Central memory CD4-positive, alpha-beta T cell (primary cell): ENCODE measurements around the gene CNTN4.
"Not testable (repeated sequence)": the region's sequence is repeated elsewhere in the genome, so short reads cannot be mapped to it uniquely, and the experiment has no call there.

Source experiments
- DNase-seq: peaks from one replicate; pipeline ENCODE4 v3.0.0; 2022

The CNTN4 gene

DNA sequence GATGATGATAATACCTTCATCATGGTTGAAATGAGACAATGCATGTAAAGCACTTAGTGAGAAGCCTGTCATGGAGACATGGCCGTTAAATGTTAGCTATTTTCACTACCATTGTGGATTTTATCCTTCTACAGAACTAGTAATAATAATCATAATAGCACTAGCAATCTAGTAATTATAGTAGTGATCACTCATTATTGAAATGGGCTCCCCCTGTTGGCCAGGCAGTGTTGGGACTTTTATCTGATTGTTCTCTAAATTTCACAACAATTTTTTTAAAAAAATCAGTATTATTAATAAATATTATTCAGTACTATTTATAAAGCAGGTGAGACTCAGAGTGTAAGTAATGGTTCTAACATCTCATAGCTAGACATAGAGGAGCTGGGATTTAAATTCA, 615.3 kb downstream of the CNTN4 start:
- DNase-seq, result no peak

DNA sequence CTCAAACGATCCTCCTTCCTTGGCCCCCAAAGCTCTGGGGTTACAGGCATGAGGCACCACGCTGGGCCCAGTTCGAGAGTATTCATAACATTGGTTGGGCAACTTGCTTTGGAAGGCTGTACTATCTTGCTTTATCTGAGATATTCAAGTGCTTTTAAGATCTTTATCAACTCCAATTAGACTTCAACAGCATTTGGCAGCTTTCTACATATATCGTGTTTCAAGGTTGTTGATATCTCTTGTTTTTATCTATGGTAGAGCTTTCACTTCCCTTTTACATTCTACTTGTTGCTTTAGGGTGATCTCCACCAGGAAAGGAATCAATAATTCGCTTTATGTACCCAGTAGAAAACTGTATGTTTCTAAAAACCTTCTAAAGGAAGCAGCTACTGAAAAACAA, 616.2 kb downstream of the CNTN4 start:
- DNase-seq, result no peak

DNA sequence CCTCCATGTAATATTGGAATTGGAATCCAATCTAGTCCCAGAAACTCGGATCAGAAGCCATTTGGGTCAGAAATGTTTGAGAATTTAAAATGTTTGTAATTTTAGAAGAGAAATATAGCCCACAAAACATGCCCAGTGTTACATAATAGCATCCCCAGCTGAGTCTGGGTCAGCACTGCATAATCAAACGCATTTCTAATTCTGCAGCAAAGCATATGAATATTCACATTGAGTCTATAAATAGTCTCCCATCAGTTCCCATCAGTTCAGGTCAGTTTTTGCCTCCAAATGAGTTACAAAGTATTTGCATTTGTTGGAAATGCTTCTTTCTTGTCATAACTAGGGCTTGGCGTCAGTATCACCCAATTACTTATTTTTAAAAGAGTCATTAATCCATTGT, 628.4 kb downstream of the CNTN4 start:
- DNase-seq, result no peak

DNA sequence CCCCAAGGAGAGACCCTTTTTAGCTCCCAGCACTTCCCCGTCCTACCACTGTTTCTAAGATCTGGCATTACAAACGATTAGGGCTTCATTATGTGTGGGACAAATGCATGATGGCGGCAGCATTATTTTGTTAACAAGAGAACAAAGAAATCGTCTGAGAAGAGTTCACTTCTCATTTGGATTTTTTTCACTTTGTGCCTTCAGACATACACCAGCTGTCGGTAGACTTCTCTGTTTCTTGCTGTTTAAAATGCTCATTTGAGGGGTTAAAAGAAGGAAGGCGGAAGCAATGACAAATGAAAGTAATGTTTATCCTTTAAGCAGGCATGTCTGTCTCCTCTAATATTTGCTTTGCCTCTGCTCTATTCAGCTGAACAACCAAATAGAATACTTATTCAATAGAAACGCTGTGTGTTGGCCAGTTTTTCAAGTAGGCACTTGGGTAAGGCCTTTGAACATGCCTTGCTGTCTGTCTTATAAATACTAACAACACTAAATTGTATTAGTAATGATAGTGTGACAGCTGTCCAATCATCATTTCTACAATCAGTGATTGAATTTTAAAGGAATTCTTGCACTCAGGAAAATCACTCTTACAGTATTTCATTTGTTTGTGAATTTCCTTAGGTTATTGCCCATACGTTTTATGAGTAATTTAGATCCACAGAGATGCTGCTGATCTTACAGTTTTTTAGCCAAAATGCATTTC, 629.1 kb downstream of the CNTN4 start:
- no peak for DNase-seq

DNA sequence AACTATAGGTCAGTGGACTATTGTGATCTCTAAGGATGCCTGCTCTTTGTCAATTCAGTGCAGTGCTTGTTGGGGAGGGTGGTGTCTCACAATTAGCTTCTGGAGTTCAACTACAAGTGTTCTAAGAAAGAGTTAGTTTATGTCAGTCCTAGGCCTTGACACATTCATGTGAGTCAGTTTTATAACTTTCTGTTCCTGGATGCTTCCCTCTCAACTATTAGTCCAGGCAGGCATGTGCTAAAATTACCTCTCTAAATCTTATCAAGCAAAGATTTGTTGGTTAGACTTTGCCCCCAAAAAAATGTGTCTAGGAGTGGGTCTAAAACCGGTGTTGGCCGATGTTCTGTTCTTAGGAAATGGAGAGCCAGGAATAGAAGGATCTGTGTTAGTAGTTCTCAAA, 633.2 kb downstream of the CNTN4 start:
- no peak for DNase-seq

DNA sequence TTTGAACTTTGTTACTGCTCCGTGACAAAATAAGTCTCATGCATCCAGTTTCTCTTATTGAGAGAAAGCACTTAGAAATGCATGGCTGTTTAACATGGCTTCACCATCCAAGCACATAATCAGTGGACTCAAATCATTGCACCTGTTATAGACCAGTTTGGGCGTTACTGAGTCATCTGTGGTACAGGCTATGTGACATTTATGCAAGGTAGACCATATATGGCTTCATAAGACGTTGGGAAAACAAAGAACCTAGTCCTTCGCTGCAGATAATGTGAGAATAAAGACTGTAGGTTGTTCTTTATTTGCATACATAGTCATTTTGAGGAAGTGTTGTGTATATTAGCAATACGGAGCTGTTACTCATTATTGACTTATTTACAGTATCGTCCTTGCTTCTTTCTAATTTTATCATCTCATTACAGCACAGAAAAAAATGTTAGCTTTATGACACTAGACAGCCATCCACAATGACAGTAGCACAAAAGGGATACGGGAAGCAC, 636.8 kb downstream of the CNTN4 start:
- no peak for DNase-seq

DNA sequence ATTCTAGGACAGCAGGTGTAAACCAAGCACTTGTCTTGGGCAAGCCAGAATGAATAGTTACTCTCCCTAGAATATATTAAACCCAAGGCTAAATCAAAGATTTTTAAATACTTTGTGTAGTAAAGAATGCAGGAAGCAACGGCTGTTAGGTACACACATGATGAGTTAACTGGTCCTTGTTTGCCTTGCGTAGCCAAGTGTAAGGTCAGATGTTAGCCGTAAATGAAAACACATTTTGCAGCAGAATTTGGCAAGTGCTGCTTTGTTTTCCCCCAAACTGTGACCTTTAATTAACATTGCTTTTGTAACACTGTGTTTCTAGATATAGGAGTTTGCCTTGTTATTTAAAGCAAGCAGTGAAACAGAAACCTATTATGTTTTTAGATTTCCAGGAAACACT, 642.9 kb downstream of the CNTN4 start:
- no peak for DNase-seq

DNA sequence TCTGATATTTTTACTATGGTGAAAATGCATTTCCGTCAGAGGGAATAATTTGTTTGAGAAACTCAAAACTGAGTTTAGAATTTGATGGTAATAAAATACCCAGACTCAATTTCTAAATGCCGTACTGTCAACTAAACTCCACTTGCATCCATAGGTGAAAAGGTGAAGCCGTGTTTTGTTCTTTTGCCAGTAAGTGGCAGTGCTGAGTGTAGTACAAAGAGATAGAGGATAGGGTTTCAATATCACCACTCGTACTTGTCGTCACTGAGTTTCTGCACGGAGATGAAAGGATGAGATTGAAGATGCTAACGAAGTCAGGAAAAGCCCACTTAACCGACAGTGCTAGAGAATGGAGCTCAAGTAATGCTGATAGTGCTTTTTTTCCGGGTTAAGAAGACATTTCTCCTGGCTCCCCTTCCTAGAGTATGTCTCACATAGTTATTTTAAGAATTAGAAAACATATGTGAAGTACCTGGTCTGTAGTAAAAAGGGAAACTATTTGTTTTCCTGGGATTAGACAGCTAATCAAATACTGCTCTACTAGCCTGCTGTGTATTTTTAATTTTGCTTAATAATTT, 666.4 kb downstream of the CNTN4 start:
- no peak for DNase-seq

DNA sequence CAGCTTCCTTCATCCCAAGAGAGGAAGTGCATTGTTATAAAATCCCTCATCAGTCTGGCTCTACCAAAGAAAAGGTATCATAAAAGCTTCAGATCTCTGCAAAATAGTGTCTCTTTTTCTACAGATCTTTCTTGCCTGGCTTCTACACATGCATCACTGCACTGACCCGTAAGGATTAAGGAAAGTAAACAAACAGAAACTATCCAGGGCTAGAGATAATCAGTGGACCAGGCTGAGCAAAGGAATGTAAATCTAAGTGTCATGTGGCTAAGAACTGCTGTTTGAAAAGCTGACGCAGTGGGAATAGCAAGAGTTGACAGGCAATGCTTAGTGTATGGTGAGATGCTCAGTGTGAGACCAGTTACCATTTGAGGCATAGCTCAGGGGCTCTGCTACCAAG, 671.8 kb downstream of the CNTN4 start:
- DNase-seq, result no peak

DNA sequence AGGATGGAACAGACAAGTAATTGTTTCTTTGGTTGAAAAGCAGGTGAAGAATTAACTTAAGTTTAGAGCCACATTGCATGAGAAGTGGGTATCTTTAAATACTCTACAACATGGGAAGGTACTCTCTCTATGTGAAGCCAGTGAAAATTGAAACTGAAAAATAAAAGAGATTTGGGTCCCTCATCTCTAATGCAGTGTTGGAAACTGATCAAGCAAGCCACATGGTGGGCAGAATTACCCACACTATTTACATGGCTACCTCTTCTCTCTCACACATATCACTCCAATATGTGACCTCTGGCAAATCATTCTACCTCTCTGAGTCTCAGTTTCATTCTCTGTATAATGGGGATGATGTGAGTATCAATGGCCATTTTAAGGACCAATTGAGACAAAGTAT, 672.5 kb downstream of the CNTN4 start:
- no peak for DNase-seq

DNA sequence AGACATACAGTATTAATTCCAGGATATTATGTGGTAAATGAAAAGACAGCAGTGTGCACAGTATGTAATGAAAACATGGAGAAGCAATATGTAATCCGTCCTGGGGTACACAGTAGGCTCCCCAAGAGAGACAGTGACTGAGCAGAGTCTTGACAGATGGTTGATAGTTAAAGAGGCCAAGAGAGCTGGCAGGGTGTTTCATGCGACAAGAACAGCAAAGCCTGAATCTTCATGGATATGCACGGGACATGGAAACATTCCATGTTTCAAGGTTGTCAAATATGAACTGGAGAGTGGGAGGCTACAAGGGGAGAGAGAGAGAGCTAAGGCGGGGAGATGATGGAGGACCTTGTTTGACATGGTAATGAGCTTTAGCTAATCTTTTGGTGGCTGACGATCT, 673.1 kb downstream of the CNTN4 start:
- DNase-seq, result no peak

DNA sequence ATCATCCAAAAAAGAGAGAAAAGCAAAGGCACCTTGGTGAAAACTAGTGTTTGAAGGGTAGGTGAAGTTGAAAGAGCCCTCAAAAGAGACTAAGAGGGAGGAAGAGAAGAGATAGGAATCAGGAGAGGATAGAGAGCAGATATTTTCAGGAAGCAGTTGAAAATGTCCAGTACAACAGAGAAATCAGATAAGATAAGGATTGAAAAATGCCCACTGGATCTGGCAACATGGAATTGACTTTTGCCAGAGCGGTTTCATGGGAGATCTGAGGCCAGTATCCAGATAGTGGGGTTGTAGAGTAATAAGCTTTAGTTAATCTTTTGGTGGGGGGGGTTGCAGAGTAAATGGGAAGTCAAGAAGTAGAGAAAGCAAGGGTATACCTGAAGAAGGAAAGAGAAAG, 674.1 kb downstream of the CNTN4 start:
- DNase-seq, result no peak

DNA sequence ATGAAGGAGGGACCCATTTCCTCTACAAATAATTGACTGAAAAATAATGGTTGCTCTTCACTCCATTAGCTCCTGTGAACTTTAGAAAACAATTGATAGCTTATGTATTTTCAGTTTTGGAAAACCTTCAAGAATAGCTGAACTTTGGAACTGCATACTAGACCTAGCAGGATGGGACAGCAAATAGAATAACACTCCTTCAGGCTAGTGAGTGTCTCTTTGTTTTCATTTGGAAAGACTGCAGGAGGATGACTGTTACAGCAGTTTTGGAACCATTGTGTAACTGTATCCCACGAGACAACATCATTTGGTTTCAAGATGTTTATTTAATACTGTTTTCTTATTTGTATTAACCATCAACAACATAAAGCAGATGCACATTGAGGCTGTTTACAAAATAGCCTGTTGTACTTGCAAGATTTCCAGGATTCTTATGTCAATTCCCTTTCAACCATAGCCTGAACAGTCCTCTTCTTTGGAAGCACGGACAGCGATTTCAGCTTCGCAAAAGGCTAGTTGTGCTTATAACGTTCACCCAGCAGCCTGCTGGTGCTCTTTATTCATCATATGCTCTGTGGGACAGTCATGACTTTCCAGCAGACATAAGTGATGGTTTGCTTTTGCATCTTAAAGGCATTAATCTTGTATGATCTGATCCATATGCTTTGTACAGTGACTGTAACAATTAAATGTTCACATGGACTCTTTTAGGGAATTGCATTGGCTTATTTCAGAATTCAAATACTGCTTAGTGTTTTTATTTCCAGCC, 676.0 kb downstream of the CNTN4 start:
- DNase-seq, result no peak

DNA sequence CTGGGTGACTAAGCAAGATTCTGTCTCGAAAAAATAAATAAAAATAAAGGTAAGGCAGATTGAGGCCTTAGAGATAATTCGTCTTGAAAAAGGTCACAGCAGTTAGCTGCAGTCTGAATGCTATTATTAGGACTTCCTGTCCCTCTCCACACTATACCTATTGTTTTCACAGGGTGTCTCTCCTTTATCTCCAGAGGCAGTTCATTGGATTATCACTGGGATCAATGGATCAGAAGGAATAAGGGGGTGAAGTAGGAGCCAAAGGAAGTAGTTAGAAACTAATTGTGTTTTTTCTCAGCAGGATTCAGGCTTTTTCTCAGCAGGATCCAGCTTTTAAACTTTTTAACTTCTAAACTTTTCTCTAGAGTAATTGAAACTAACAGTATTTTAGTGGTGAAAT, 684.6 kb downstream of the CNTN4 start:
- DNase-seq, result no peak

DNA sequence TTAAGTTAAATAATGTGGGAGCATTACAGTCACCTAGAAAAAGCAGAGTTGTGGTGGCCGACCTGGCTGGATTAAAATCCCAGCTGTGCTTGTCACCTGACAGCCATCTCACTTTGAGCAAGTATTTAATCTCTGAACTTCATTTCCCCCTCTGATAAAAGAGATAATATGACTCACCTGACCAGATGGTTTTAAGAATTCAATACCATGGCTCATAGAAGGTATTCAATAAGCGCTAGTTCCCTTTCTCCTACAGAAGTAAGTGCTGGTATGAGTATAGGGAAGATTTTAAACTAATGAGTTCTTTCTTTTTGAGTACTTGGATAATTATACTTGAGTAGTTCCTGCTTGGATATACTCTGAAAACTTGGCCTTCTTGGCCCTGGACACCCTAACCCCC, 686.0 kb downstream of the CNTN4 start:
- DNase-seq, result no peak

DNA sequence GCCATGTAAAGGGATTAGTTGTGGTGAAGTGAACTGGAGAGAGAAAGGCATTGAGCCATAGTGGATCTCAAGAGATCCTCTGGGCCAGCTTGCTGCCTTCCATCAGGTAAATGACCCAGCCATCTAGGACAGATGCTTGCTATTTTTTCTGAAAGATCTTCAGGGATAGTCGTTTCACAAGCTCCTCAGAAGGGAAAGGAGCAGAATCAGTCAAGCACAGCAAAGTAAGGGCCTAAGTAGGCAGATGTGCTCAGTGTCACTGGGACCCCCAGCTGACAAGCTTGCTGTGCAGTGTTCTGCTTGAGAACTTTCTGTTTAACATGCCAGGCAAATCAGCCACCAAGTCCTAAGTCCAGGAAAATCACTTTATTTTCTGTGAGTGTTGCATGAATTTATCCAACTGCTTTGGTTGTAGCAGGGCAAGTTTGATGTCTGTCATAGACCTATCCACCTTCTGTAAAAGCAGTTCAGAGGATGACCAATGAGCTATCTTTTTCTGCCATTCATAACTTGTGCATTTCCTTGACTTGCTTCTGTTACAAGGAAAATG, 691.7 kb downstream of the CNTN4 start:
- no peak for DNase-seq

DNA sequence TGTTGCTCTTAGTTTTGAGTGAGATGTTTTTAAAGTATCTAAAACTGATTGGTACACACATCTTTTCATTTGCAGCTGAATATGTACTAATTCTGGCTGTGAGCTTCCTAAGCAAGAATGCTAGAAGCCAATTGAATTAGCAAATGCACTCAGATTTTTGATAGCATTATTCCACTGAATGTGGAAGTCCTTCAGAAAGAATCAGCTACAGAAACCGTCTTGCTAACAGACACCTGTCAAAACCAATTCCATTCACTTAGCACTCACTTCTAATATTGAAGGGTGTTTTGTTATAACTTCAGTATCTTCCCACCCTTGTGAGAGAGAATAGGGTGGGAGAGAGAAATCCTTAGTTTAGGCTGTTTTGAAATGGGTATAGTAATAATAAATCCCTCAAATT, 693.8 kb downstream of the CNTN4 start:
- DNase-seq, result no peak

DNA sequence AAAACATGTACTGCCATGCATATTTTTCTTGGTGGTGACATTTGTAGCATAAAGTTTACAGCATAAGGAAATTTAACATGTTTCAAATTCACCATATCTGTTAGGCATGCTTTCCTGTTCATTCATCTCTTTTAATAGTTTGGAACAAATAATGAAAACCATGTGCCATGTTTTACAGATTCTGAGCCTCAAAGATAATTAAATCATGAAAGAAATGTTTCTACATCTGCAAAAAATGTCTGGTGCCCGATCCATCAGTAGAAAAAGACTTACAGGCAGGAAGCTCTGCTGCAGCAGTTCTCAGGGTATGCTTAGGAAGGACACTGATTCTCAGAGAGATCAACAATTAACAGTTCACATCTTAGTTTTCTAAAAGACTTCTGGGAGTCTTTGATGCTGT, 695.3 kb downstream of the CNTN4 start:
- DNase-seq, result no peak

DNA sequence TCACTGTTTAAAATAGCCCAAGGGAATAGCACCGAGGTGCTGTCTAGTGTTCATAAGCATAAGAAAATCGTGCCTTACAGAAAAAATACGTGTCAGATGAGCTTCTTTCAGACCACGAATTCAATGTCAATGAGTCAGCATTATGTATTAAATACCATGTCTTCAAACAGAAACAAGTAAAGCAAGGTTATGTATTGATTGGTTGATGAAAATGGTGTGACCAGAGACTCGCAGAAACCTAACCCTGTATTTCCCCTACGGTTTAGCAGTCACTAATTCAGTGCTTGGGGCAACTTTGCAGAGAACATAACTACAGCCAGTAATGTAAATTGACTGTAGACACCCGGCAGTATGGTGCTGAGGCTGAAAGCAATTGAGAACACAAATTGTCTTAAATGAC, 703.8 kb downstream of the CNTN4 start:
- DNase-seq, result no peak

DNA sequence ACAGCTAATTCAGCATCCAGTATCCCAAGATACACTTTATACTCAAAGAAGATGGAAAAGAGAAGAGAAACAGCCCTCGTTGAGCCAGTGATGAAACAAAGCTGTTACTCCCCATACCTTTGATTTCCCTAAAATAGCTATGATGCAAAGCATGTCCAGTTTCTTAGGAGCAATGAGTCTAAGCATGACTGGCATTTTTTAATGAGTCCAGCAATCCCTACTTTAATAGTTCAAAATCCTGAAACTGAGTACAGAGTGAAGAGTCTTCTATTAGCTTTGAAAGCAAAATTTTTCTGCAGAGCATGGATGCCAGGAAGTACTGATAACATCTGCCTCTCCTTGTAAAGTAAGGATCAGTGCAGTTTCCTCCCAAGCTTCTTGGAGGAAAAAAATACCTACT, 708.8 kb downstream of the CNTN4 start:
- DNase-seq, result no peak

DNA sequence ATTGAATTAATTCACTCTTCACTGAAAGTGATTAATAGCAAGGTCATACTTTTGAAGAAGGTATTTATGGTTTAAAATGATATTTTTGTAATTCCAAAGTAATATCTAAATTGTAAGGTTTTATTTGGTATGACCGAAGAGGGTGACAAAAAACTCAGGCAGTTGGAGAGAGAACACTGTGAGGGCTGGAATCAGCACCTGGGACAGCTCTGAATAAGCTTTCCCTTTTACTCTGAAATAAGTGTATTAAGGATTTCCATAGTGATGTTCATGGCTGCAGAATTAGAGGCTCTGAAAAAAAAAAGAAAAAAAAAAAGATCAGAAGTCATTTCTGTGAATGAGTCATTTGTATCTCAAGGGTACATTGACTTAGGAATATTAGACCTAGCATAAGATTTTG, 712.1 kb downstream of the CNTN4 start:
- no peak for DNase-seq

DNA sequence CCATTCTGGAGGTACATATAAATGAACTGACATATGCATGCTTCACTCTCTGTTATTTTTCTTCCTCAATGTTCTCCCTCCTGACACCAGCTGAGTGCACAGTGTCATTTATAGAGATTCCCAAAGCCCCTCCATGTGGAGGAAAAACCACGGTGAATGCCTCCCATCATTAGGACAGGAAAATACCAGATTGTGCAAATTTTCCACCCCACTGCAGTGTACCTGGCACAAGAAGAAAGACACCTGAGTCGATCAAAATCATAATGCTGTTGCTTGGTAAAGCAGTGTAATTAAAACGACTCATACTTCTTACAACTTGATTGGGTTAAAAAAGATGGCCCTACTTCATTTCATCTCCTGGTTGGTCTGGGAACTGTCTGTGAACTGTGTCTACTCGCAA, 720.9 kb downstream of the CNTN4 start:
- DNase-seq, result no peak

DNA sequence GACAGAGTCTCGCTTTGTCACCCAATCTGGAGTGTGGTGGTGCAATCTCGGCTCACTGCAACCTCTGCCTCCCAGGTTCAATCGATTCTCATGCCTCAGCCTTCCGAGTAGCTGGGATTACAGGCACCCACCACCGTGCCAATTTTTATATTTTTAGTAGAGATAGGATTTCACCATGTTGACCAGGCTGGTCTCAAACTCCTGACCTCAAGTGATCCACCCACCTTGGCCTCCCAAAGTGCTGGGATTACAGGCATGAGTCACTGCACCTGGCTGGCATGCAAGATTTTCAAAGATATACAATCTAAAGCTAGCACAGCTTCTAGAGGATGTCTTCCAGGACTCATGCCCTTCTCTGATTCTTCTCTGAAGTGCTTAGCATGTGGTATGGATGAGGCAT, 722.3 kb downstream of the CNTN4 start:
- DNase-seq, result not testable (repeated sequence)

DNA sequence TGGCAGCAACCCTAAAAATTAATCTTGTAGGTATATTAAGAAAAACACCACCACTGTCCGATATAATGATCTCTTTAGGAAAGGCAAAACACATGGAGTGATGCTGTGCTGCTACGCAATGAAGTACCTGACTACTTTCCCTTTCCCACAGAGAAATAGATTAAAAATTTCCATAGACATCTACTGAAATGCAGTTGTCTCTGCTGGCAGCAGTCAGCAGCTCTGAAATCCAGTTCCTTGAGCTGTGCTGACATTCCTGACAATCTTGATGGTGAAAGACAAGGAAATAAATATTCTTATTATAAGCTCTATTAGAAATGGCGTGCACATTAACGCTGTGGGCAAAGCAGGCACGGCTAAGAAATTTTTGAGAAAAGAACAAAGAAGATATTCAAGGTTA, 723.9 kb downstream of the CNTN4 start:
- DNase-seq, result no peak
